Measurements from ENCODE around the gene CES4A.

Gene CES4A

GRCh38 chr16:66958857-66959703 is 29.3 kb upstream of the CES4A start:
- no peak overlapping the region for H3K4me3 ChIP-seq (ENCODE audit: low read depth in 1 of 2, low read length in 2 of 2)
- no peaks in the 10 kb centered on the region for H3K4me1 ChIP-seq (ENCODE audit: insufficient read depth, low read length)
- no peak overlapping the region for H3K27ac ChIP-seq (ENCODE audit: low read depth, low read length)
- no peaks in the 10 kb centered on the region for H3K9me3 ChIP-seq (ENCODE audit: low read length)
- no peaks in the 10 kb centered on the region for H3K27me3 ChIP-seq (ENCODE audit: control insufficient read depth in 1 of 2, insufficient read depth in 2 of 2, low read length in 2 of 2)
- no peaks in the 10 kb centered on the region for H3K36me3 ChIP-seq (ENCODE audit: insufficient read depth, low read length)
- H3K9ac ChIP-seq (ENCODE audit: low read length), result no peak overlapping the region

- Histone ChIP-seq H3K36me3 (ENCODE audit: insufficient read depth, low read length) (no peaks in the 10 kb centered on the region), H3K4me1 (ENCODE audit: insufficient read depth, low read length) (no peaks in the 10 kb centered on the region), H3K4me3 (ENCODE audit: low read depth in 1 of 2, low read length in 2 of 2) (no peak overlapping the region), H3K9me3 (ENCODE audit: low read length) (no peaks in the 10 kb centered on the region), H3K9ac (ENCODE audit: low read length) (no peak overlapping the region), H3K27ac (ENCODE audit: low read depth, low read length) (no peak overlapping the region), H3K27me3 (ENCODE audit: control insufficient read depth in 1 of 2, insufficient read depth in 2 of 2, low read length in 2 of 2) (no peaks in the 10 kb centered on the region)
These were observed 28.7 kb upstream of the CES4A start for GRCh38 chr16:66959704-66960161.

- no peak overlapping the region for H3K9ac ChIP-seq (ENCODE audit: low read length)
- H3K36me3 ChIP-seq (ENCODE audit: insufficient read depth, low read length), result no peaks in the 10 kb centered on the region
- no peak overlapping the region for H3K27ac ChIP-seq (ENCODE audit: low read depth, low read length)
- no peaks in the 10 kb centered on the region for H3K27me3 ChIP-seq (ENCODE audit: control insufficient read depth in 1 of 2, insufficient read depth in 2 of 2, low read length in 2 of 2)
- H3K4me3 ChIP-seq (ENCODE audit: low read depth in 1 of 2, low read length in 2 of 2), result no peak overlapping the region
- no peaks in the 10 kb centered on the region for H3K4me1 ChIP-seq (ENCODE audit: insufficient read depth, low read length)
- H3K9me3 ChIP-seq (ENCODE audit: low read length), result no peaks in the 10 kb centered on the region
These were observed 28.1 kb upstream of the CES4A start for GRCh38 chr16:66960270-66960669.

DNA sequence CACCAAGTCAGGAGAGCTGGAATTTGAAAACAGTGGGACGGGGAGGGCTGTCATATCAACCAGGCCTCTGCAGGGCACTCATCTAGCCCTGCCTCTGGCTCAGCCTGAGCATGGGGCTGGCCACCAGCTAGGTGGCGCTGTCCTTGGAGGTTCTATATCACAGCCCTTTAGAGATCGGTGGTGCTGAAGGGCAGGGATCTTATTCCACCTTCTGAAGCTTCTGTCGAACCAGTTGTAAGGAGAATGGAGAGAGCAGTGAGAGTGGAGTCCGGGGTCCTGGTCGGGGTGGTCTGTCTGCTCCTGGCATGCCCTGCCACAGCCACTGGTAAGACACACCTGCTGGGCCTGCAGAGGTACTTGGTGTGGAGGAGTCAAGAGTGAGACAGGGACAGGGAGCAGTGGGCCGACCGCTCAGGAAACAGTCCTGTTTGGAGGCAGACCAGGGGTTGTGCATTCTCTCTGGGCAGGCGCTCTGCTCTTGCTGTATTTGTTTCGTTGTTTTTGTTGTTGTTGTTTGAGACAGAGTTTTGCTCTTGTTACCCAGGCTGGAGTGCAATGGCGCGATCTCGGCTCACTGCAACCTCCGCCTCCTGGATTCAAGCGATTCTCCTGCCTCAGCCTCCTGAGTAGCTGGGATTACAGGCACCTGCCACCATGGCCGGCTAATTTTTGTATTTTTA is 27.2 kb upstream of the CES4A start, which contains the start of gene CES3:
TSS of gene CES3 (plus strand) at position 202 of the 680 bp plus-strand sequence. CDS start at position 244, 42 bp downstream.
- Histone ChIP-seq H3K9ac (ENCODE audit: low read length) (no peak within 1 kb of the TSS), H3K9me3 (ENCODE audit: low read length) (no peaks in the 10 kb centered on the region), H3K4me1 (ENCODE audit: insufficient read depth, low read length) (no peaks in the 10 kb centered on the region), H3K36me3 (ENCODE audit: insufficient read depth, low read length) (no peaks in the 10 kb centered on the region), H3K4me3 (ENCODE audit: low read depth in 1 of 2, low read length in 2 of 2) (no peak within 1 kb of the TSS), H3K27me3 (ENCODE audit: control insufficient read depth in 1 of 2, insufficient read depth in 2 of 2, low read length in 2 of 2) (no peaks in the 10 kb centered on the region), H3K27ac (ENCODE audit: low read depth, low read length) (no peak within 1 kb of the TSS)

DNA sequence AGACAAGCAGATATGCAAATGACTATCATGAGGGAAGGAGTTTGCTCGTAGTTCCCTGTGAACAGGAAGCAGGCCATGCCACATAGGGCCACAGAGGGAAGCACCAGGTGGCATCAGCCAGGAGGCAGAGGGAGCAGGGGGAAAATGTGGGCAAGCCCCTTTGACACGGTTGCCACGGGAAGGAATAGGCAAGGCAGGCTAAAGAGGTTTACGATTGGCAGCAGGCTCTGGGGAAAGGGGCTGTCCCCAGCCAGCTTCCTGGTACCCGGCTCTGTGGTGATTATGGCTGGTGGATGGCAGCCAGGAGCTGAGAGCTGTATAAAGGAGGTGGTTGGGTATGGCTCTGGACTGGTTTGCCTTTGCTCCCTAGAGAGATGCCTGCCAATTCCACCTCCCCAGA is 26.5 kb upstream of the CES4A start:
- Histone ChIP-seq H3K9ac (ENCODE audit: low read length) (no peak overlapping the region), H3K27ac (ENCODE audit: low read depth, low read length) (no peak overlapping the region), H3K36me3 (ENCODE audit: insufficient read depth, low read length) (no peaks in the 10 kb centered on the region), H3K9me3 (ENCODE audit: low read length) (no peaks in the 10 kb centered on the region), H3K4me3 (ENCODE audit: low read depth in 1 of 2, low read length in 2 of 2) (no peak overlapping the region), H3K4me1 (ENCODE audit: insufficient read depth, low read length) (no peaks in the 10 kb centered on the region), H3K27me3 (ENCODE audit: control insufficient read depth in 1 of 2, insufficient read depth in 2 of 2, low read length in 2 of 2) (no peaks in the 10 kb centered on the region)

- no peaks in the 10 kb centered on the region for H3K9me3 ChIP-seq (ENCODE audit: low read length)
- H3K36me3 ChIP-seq (ENCODE audit: insufficient read depth, low read length), result no peaks in the 10 kb centered on the region
- H3K4me1 ChIP-seq (ENCODE audit: insufficient read depth, low read length), result no peaks in the 10 kb centered on the region
- no peak overlapping the region for H3K27ac ChIP-seq (ENCODE audit: low read depth, low read length)
- H3K27me3 ChIP-seq (ENCODE audit: control insufficient read depth in 1 of 2, insufficient read depth in 2 of 2, low read length in 2 of 2), result no peaks in the 10 kb centered on the region
- no peak overlapping the region for H3K4me3 ChIP-seq (ENCODE audit: low read depth in 1 of 2, low read length in 2 of 2)
- no peak overlapping the region for H3K9ac ChIP-seq (ENCODE audit: low read length)
These were observed 24.3 kb upstream of the CES4A start for GRCh38 chr16:66964049-66964448.

DNA sequence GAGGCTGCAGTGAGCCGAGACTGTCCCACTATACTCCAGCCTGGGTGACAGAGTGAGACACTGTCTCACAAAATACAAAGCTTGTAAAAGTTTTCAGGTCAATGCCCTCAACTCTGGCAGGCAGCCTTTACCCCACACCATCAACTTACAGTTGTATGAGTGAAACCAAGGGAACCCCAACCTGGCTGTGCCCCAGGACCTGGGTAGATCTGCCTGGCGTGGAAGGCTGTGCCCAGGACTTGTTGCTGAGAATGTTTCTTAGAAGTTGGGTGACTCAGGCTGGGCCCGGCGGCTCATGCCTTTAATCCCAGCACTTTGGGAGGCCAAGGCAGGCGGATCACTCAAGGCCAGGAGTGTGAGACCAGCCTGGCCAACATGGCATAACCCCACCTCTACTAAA is 19.5 kb upstream of the CES4A start:
- no peaks in the 10 kb centered on the region for H3K4me1 ChIP-seq (ENCODE audit: insufficient read depth, low read length)

DNA sequence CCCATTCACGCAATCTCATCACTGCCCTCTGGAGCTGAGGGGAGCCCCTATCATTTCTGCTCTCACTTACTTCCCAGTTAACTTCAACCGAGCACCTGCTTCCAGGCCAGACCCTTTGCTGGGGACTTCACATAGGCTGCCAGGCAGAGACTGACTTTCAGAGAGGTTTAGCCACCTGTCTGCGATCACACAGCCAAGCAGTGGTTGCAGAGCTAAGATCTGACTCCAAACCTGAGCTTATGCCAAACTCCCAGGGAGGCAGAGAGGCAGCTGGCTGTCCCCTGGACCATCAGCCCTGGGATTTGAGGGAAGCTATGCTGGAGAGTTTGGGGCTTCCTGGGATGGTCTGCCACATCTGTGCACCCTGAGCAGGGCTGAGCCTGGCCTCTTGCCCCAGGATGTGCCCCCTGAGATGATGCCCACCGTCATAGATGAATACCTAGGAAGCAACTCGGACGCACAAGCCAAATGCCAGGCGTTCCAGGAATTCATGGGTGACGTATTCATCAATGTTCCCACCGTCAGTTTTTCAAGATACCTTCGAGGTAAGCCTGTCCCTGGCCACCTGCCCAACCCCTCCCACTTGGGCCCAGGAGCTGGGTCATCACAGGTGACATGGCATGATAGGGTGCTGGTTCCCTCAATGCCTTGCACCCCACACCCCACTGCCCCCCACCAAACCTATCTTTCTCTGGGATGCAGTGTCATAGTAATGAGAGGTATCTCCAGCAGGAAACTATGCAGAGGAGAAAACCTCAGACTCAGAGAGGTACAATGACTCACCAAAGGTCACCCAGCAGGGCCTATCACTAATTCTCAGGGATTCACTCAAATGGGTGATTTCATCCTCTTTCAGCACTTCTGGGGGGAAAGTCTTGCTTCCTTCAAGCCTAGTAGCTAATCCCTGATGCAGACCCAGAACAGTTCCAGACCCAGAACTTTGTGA is 17.3 kb upstream of the CES4A start:
- H3K4me1 ChIP-seq (ENCODE audit: insufficient read depth, low read length), result no peaks in the 10 kb centered on the region
- no peak overlapping the region for H3K4me3 ChIP-seq (ENCODE audit: low read depth in 1 of 2, low read length in 2 of 2)
- no peak overlapping the region for H3K9ac ChIP-seq (ENCODE audit: low read length)
- H3K9me3 ChIP-seq (ENCODE audit: low read length), result no peaks in the 10 kb centered on the region
- no peak overlapping the region for H3K27ac ChIP-seq (ENCODE audit: low read depth, low read length)
- no peaks in the 10 kb centered on the region for H3K27me3 ChIP-seq (ENCODE audit: control insufficient read depth in 1 of 2, insufficient read depth in 2 of 2, low read length in 2 of 2)
- no peaks in the 10 kb centered on the region for H3K36me3 ChIP-seq (ENCODE audit: insufficient read depth, low read length)

More for the DNA sequence above, 19.5 kb upstream of the CES4A start:
- H3K4me3 ChIP-seq (ENCODE audit: low read depth in 1 of 2, low read length in 2 of 2), result no peak overlapping the region
- no peak overlapping the region for H3K27ac ChIP-seq (ENCODE audit: low read depth, low read length)
- no peaks in the 10 kb centered on the region for H3K9me3 ChIP-seq (ENCODE audit: low read length)
- no peak overlapping the region for H3K9ac ChIP-seq (ENCODE audit: low read length)
- H3K27me3 ChIP-seq (ENCODE audit: control insufficient read depth in 1 of 2, insufficient read depth in 2 of 2, low read length in 2 of 2), result no peaks in the 10 kb centered on the region
- no peaks in the 10 kb centered on the region for H3K36me3 ChIP-seq (ENCODE audit: insufficient read depth, low read length)

- Histone ChIP-seq H3K4me1 (ENCODE audit: insufficient read depth, low read length) (no peaks in the 10 kb centered on the region), H3K36me3 (ENCODE audit: insufficient read depth, low read length) (no peaks in the 10 kb centered on the region), H3K9me3 (ENCODE audit: low read length) (no peaks in the 10 kb centered on the region), H3K27me3 (ENCODE audit: control insufficient read depth in 1 of 2, insufficient read depth in 2 of 2, low read length in 2 of 2) (no peaks in the 10 kb centered on the region), H3K4me3 (ENCODE audit: low read depth in 1 of 2, low read length in 2 of 2) (no peak overlapping the region), H3K9ac (ENCODE audit: low read length) (no peak overlapping the region), H3K27ac (ENCODE audit: low read depth, low read length) (no peak overlapping the region)
These were observed 15.4 kb upstream of the CES4A start for GRCh38 chr16:66972983-66973382.

DNA sequence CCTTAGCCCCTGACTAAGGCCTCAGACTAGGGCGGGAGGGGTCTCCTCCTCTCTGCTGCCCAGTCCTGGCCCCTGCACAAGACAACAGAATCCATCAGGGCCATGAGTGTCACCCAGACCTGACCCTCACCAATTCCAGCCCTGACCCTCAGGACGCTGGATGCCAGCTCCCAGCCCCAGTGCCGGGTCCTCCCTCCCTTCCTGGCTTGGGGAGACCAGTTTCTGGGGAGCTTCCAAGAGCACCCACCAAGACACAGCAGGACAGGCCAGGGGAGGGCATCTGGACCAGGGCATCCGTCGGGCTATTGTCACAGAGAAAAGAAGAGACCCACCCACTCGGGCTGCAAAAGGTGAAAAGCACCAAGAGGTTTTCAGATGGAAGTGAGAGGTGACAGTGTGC is 14.7 kb upstream of the CES4A start:
- H3K9me3 ChIP-seq (ENCODE audit: low read length), result no peaks in the 10 kb centered on the region
- no peak overlapping the region for H3K27ac ChIP-seq (ENCODE audit: low read depth, low read length)
- no peaks in the 10 kb centered on the region for H3K4me1 ChIP-seq (ENCODE audit: insufficient read depth, low read length)
- no peaks in the 10 kb centered on the region for H3K36me3 ChIP-seq (ENCODE audit: insufficient read depth, low read length)
- H3K27me3 ChIP-seq (ENCODE audit: control insufficient read depth in 1 of 2, insufficient read depth in 2 of 2, low read length in 2 of 2), result no peaks in the 10 kb centered on the region
- H3K4me3 ChIP-seq (ENCODE audit: low read depth in 1 of 2, low read length in 2 of 2), result no peak overlapping the region
- H3K9ac ChIP-seq (ENCODE audit: low read length), result no peak overlapping the region

Data from muscle layer of colon (tissue), 2 donors.